K562 (cell line): ENCODE measurements around the gene IKBKE. TPM values are rescaled to one million over a fixed set of nuclear protein-coding genes. Genes with fewer than 3 reads are reported as not detected.

Experiments used
- ATAC-seq: fragments of 200-7000 bp; cut with Tn5 transposase; 3 replicates; pipeline ENCODE4 v1.9.1; 2020; ENCODE audit warnings: moderate library complexity
- BruUV-seq: library from RNA; stranded (reverse); fragments of 400-500 nt; replicated peaks from 2 replicates; lab custom pipeline; 2021; lab: Mats Ljungman, UMichigan
- CTCF ChIA-PET: fragments of 300-600 bp; formaldehyde crosslinking; extraction: SDS; loops from one replicate; lab custom pipeline; 2021; ENCODE audit warnings: low intra/inter-chr PET ratio; lab: Yijun Ruan, JAX
- POLR2A ChIA-PET: fragments of 300-600, 350-650 bp; sonication (Branson Sonifier 250); formaldehyde crosslinking; extraction: SDS; loops from one replicate; lab custom pipeline; 2021; ENCODE audit warnings: antibody characterized with exemption, inconsistent platforms; lab: Yijun Ruan, JAX
- DNase-seq, 4 experiments: peaks; one replicate each; pipeline versions ENCODE4 v3.0.0 to v3.0.0-alpha.2; 2011 to 2018; ENCODE audit warnings: low spot score in 3 of 4, mixed read lengths in 3 of 4; ENCODE audit errors: extremely low read depth in 1 of 4
- FAIRE-seq: peaks from 2 replicates; lab custom pipeline; 2011; peaks lifted over from hg19 to GRCh38; lab: Jason Lieb, UNC
- H2AFZ ChIP-seq: 2 replicates; pipeline ENCODE4 v1.6.0; 2011; ENCODE audit warnings: low read depth, low read length, control low read depth, inconsistent platforms
- H3K27ac ChIP-seq: fragments of 200-600 bp; 3 replicates; pipeline ENCODE4 v1.8.0; 2011; ENCODE audit warnings: low read depth, mild to moderate bottlenecking, control low read depth, inconsistent platforms, low read length, moderate library complexity, mixed read lengths; ENCODE audit errors: extremely low read depth
- H3K27me3 ChIP-seq, 2 experiments: fragments of 300-600 bp in 1 of 2; 2 replicates in 1 of 2; 3 replicates in 1 of 2; pipeline versions ENCODE4 v1.6.0 to v1.8.0; 2011; ENCODE audit warnings: inconsistent platforms in 2 of 2, low read length in 2 of 2, mild to moderate bottlenecking in 1 of 2, mixed read lengths in 1 of 2, moderate library complexity in 1 of 2; ENCODE audit not compliant: control insufficient read depth in 2 of 2, insufficient read depth in 2 of 2
- H3K36me3 ChIP-seq: fragments of 300-600 bp; 3 replicates; pipeline ENCODE4 v1.8.0; 2011; ENCODE audit warnings: mild to moderate bottlenecking, low read length, inconsistent platforms; ENCODE audit not compliant: control insufficient read depth, insufficient read depth
- H3K4me1 ChIP-seq, 2 experiments: fragments of 200-600 bp in 1 of 2; replicated peaks in 1 of 2; 2 replicates in 1 of 2; 3 replicates in 1 of 2; pipeline versions ENCODE4 v1.5.1 to v1.8.0; 2011; ENCODE audit warnings: inconsistent platforms in 2 of 2, low read length in 2 of 2, mild to moderate bottlenecking in 1 of 2, mixed read lengths in 1 of 2, moderate library complexity in 1 of 2; ENCODE audit not compliant: control insufficient read depth in 2 of 2, insufficient read depth in 2 of 2
- H3K4me2 ChIP-seq: 2 replicates; pipeline ENCODE4 v1.6.1; 2011; ENCODE audit warnings: low read length, control low read depth, inconsistent platforms, mixed read lengths; ENCODE audit not compliant: insufficient read depth
- H3K4me3 ChIP-seq: fragments of 200-600 bp; sonication (generic), shearing (Covaris generic); 2 replicates; pipeline ENCODE4 v1.5.1; 2016; ENCODE audit warnings: control low read depth, inconsistent platforms
- H3K79me2 ChIP-seq: fragments of 200-600 bp; 3 replicates; pipeline ENCODE4 v1.8.0; 2011; ENCODE audit warnings: low read length, inconsistent platforms; ENCODE audit not compliant: control insufficient read depth, insufficient read depth
- H3K9ac ChIP-seq, 2 experiments: 2 replicates each; pipeline versions ENCODE4 v1.6.0 to v1.6.1; 2011; ENCODE audit warnings: low read depth in 2 of 2, low read length in 2 of 2, control low read depth in 1 of 2, inconsistent platforms in 1 of 2, mild to moderate bottlenecking in 1 of 2, mixed read lengths in 1 of 2; ENCODE audit not compliant: insufficient read depth in 1 of 2
- H3K9me1 ChIP-seq: one replicate; pipeline ENCODE4 v1.6.0; 2011; ENCODE audit warnings: inconsistent platforms, mild to moderate bottlenecking, low read length, moderate library complexity; ENCODE audit not compliant: control insufficient read depth, insufficient read depth
- H3K9me3 ChIP-seq: replicated peaks from 2 replicates; pipeline ENCODE4 v1.5.1; 2011; ENCODE audit warnings: low read depth, low read length, inconsistent platforms; ENCODE audit not compliant: control insufficient read depth, insufficient read depth
- H4K20me1 ChIP-seq: replicated peaks from 2 replicates; pipeline ENCODE4 v1.6.1; 2011; ENCODE audit warnings: low read length, inconsistent platforms, mixed read lengths; ENCODE audit not compliant: control insufficient read depth, insufficient read depth
- ARID2 ChIP-seq: fragments of 450-650 bp; IDR thresholded peaks from 2 replicates; pipeline ENCODE4 v1.6.1; 2017; ENCODE audit warnings: antibody characterized with exemption, mild to moderate bottlenecking
- CC2D1A ChIP-seq: fragments of 450-650 bp; IDR thresholded peaks from 2 replicates; pipeline ENCODE4 v1.6.1; 2017; ENCODE audit warnings: mild to moderate bottlenecking
- CEBPB ChIP-seq: fragments of 450-650 bp; IDR thresholded peaks from 2 replicates; pipeline ENCODE4 v1.6.1; 2016; ENCODE audit warnings: missing genetic modification characterization, missing compliant biosample characterization
- CSDE1 ChIP-seq, 2 experiments: fragments of 450-650 bp; IDR thresholded peaks; 2 replicates each; pipeline ENCODE4 v1.6.1; 2016; ENCODE audit warnings: mild to moderate bottlenecking in 1 of 2
- DLX4 ChIP-seq: fragments of 250-450 bp; sonication (Bioruptor Pico); IDR thresholded peaks from 2 replicates; pipeline ENCODE4 v1.6.1; 2021; ENCODE audit warnings: mild to moderate bottlenecking
- HCFC1 ChIP-seq: IDR thresholded peaks from 2 replicates; pipeline ENCODE4 v1.6.1; 2012; ENCODE audit warnings: low read depth, low read length, improper control_type of control experiment
- L3MBTL2 ChIP-seq: fragments of 450-650 bp; IDR thresholded peaks from 2 replicates; pipeline ENCODE4 v1.6.1; 2016; ENCODE audit warnings: mild to moderate bottlenecking, moderate library complexity
- POLR2AphosphoS2 ChIP-seq: IDR thresholded peaks from 2 replicates; pipeline ENCODE4 v1.6.1; 2012; ENCODE audit warnings: low read length, improper control_type of control experiment
- RAD21 ChIP-seq, 2 experiments: fragments of 250-450 bp in 1 of 2; fragments of 450-650 bp in 1 of 2; sonication (Bioruptor Pico) in 1 of 2; formaldehyde crosslinking in 1 of 2; IDR thresholded peaks in 1 of 2; conservative IDR thresholded peaks in 1 of 2; 2 replicates each; pipeline versions ENCODE4 v1.4.0 to v1.8.0; 2020 to 2022; ENCODE audit warnings: mild to moderate bottlenecking in 2 of 2, moderate library complexity in 1 of 2
- RCOR1 ChIP-seq, 2 experiments: IDR thresholded peaks; 2 replicates each; pipeline ENCODE4 v1.6.1; 2012; ENCODE audit warnings: low read depth in 2 of 2, low read length in 2 of 2, borderline replicate concordance in 1 of 2, improper control_type of control experiment in 1 of 2
- SP1 ChIP-seq: sonication (generic); formaldehyde crosslinking; IDR thresholded peaks from 2 replicates; pipeline ENCODE4 v1.8.1; 2022; ENCODE audit warnings: mild to moderate bottlenecking, missing genetic modification reagents
- TBL1XR1 ChIP-seq, 2 experiments: IDR thresholded peaks; 2 replicates each; pipeline ENCODE4 v1.6.1; 2012; ENCODE audit warnings: improper control_type of control experiment in 2 of 2, low read length in 2 of 2, mild to moderate bottlenecking in 1 of 2
- ZNF253 ChIP-seq: fragments of 250-450 bp; sonication (Bioruptor Pico); conservative IDR thresholded peaks from 2 replicates; pipeline ENCODE4 v1.6.1; 2021; ENCODE audit warnings: mild to moderate bottlenecking
- ZNF507 ChIP-seq: conservative IDR thresholded peaks from 2 replicates; pipeline ENCODE4 v1.6.1; 2017; ENCODE audit warnings: missing genetic modification characterization, missing compliant biosample characterization
- ZNF511 ChIP-seq: sonication (generic); formaldehyde crosslinking; IDR thresholded peaks from 2 replicates; pipeline ENCODE4 v1.8.0; 2022; ENCODE audit warnings: mild to moderate bottlenecking, missing genetic modification reagents
- ZNF518B ChIP-seq: fragments of 250-450 bp; sonication (Bioruptor Pico); IDR thresholded peaks from 2 replicates; pipeline ENCODE4 v1.5.0; 2021; ENCODE audit warnings: mild to moderate bottlenecking, moderate library complexity
- ZNF583 ChIP-seq: fragments of 250-450 bp; sonication (Bioruptor Pico); IDR thresholded peaks from 2 replicates; pipeline ENCODE4 v1.4.0; 2020
- WGBS: fragments of 100-300 bp; shearing (Covaris generic); methylation state at CpG from one replicate; pipeline ENCODE4 v1.1.6; 2016; ENCODE audit warnings: low coverage, mixed read lengths; ENCODE audit not compliant: insufficient coverage; ENCODE audit errors: missing lambda C conversion rate; 5-methylcytosine and 5-hydroxymethylcytosine counted together
- in situ Hi-C: fragments of 300-500 bp; cut with MboI; formaldehyde crosslinking; loops from 4 replicates; pipeline ENCODE4 v1.15.0; 2018; ENCODE audit warnings: inconsistent platforms, mixed read lengths
- intact Hi-C: fragments of 100-400 bp; cut with micrococcal nuclease; formaldehyde crosslinking; loops from 2 replicates; pipeline ENCODE4 v1.14.2; 2022
- polyA plus RNA-seq, 8 experiments: library from polyadenylated mRNA; depleted of rRNA in 4 of 8; stranded (reverse) in 5 of 8; unstranded in 3 of 8; fragments of >200 nt; fragmentation: Nextera tagmentation in 2 of 8; fragmentation: Illumina TruSeq in 1 of 8; extraction: Ambion mirVana in 2 of 8; extraction: Trizol in 1 of 8; gene quantifications; 2 replicates each; pipeline versions ENCODE4 v1.2.1 to v1.2.3, GENCODE V29; 2011 to 2014; ENCODE audit warnings: inconsistent platforms in 1 of 8, missing spikeins in 1 of 8
- total RNA-seq, 7 experiments: library from RNA; depleted of rRNA in 6 of 7; stranded (reverse); fragments of >200 nt in 6 of 7; fragmentation: Illumina TruSeq in 2 of 7; extraction: Trizol in 2 of 7; gene quantifications; 2 replicates each; pipeline versions ENCODE4 v1.2.1 to v1.2.3, GENCODE V29; 2011 to 2021; ENCODE audit warnings: low replicate concordance in 1 of 7

Gene IKBKE
- total and polyA plus RNA-seq, 9 of the 15 experiments (the other 6 are each of a cell fraction or from before 2014, with no cell fraction given): 2.3 to 9.0 (median 4.8) TPM

GRCh38 chr1:206489980-206490770, 19.9 kb downstream of the IKBKE start:
- POLR2A ChIA-PET: interaction anchor here (0.6 to 3.2 kb wide), 14 partner anchors 9 to 1322 kb away, joined by 3 to 20 read pairs (median 4); partner anchors contain the start of gene RASSF5
- Histone ChIP-seq H3K9me1 (no peaks in the 10 kb centered on the region), H3K27ac (no peak overlapping the region), H3K36me3 (no peaks in the 10 kb centered on the region), H2AFZ (peak overlapping the region; percentile 72), H3K9ac (peak overlapping the region in 1 of 2 experiments; percentile 26; a peak in 2 of 4 replicates), H3K4me1 (peaks cover 19 to 31% of the 10 kb centered on the region in 2 experiments), H3K4me3 (no peak overlapping the region), H3K27me3 (no peaks in the 10 kb centered on the region), H3K4me2 (peak overlapping the region; percentile 32; the same call in 1 of the 2 replicates), H4K20me1 (no peaks in the 10 kb centered on the region), H3K79me2 (no peaks in the 10 kb centered on the region), H3K9me3 (no peaks in the 10 kb centered on the region)
- ATAC-seq: peak; percentile 96
- WGBS: 24% methylated on average over 22 of the region's 22 CpGs
- peak; percentile 90 to 94 (median 92) for DNase-seq
- no TSS peak for BruUV-seq
- intact Hi-C loops: loop anchor here (1.0 to 10.0 kb wide), 7 partner anchors 55 to 485 kb away; partner anchors contain the start of gene FCAMR
- in situ Hi-C loops: loop anchor here (5.0 kb wide), 2 partner anchors 92 to 422 kb away; no protein-coding TSS in a partner anchor
- FAIRE-seq: peak; percentile 93
- CTCF ChIA-PET: interaction anchor here (0.6 to 4.6 kb wide), 8 partner anchors 55 to 422 kb away, joined by 3 to 97 read pairs (median 4); no protein-coding TSS in a partner anchor
- TF ChIP-seq ZNF507 (tag): no peak
- TF ChIP-seq CEBPB (tag): no peak
- TF ChIP-seq CSDE1 (IDR thresholded peaks at IDR 0.05): no peak
- peak in 1 of 2 experiments; percentile 70; a peak in 1 of 4 replicates for TF ChIP-seq RCOR1 (IDR thresholded peaks at IDR 0.05; ENCODE audit: borderline replicate concordance in 1 of 2, low read depth in 2 of 2, low read length in 2 of 2)
- no peak for TF ChIP-seq POLR2AphosphoS2
- peak; percentile 91 for TF ChIP-seq ARID2
- peak; percentile 98 to 99 for TF ChIP-seq RAD21 (CRISPR knock-in tag; conservative IDR thresholded peaks at IDR 0.05 in 1 of 2, IDR thresholded peaks at IDR 0.05 in 1 of 2)
- TF ChIP-seq ZNF511 (CRISPR knock-in tag): 0 out of 2 replicates have a peak, but pooled peaks have one; percentile 17
- no peak for TF ChIP-seq DLX4
- no peak for TF ChIP-seq ZNF253 (CRISPR knock-in tag)
- TF ChIP-seq HCFC1: peak; percentile 49
- TF ChIP-seq ZNF518B (CRISPR knock-in tag): no peak
- peak; percentile 91 for TF ChIP-seq CC2D1A
- TF ChIP-seq L3MBTL2: peak; percentile 34; the same call in 1 of the 2 replicates
- peak in 1 of 2 experiments; percentile 58; a peak in 2 of 4 replicates for TF ChIP-seq TBL1XR1 (IDR thresholded peaks at IDR 0.05; ENCODE audit: low read length in 2 of 2)
- 0 out of 2 replicates have a peak, but pooled peaks have one; percentile 76 for TF ChIP-seq ZNF583
- TF ChIP-seq SP1 (CRISPR knock-in tag): no peak
